Stimulated activated naive CD8-positive, alpha-beta T cell treated with anti-CD3 and anti-CD28 coated beads, Interleukin-15, Interleukin-2, amounts not matched to agents 100 U/mL and 50 U/mL, for 24 hours (primary cell): ENCODE results near the gene NHP2.

Source experiments
- ATAC-seq: fragments of 150-1000 bp; cut with Tn5 transposase; one replicate; pipeline ENCODE4 v1.10.0; 2021
- DNase-seq: peaks from one replicate; pipeline ENCODE4 v3.0.0; 2021

NHP2 gene

DNA sequence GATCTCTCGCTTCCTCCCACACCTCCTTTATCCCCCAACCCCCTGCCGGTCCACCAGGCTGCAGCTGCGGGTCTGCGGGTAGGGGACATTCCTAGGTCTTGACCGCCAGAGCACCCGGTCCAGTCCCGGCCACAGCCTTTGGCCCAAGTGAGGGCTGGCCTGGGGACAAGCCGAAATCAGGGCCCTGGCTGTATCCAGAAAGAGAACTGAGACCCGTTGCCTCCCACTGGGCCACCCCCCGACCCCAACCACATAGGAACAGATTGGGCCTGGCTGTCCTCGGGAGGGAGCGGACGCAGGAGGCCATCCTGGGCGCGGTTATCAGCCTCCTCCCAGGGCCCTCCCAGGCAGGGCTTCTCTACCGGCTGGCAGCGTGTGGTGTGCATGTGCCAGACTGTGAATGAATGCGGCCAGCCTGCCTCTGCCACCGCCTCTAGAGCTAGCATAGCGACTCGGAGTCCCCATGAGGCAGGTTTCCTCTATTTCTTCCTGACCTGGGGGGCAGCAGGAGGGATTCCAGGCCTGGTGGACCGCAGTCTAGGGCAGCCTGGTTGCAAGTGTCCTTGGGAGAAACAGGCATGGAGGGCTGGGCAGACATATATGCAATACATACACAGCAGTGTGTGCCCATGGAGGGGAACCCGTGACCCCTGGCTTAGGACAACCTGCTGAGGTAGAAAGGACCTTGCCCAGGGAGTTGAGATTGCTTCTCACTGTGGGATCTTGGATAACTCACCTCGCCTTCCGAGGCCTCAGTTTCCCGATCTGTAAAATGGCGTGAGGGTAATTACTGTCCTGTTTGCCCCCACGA is 39.2 kb downstream of the NHP2 start:
- peak; percentile 55 for DNase-seq

DNA sequence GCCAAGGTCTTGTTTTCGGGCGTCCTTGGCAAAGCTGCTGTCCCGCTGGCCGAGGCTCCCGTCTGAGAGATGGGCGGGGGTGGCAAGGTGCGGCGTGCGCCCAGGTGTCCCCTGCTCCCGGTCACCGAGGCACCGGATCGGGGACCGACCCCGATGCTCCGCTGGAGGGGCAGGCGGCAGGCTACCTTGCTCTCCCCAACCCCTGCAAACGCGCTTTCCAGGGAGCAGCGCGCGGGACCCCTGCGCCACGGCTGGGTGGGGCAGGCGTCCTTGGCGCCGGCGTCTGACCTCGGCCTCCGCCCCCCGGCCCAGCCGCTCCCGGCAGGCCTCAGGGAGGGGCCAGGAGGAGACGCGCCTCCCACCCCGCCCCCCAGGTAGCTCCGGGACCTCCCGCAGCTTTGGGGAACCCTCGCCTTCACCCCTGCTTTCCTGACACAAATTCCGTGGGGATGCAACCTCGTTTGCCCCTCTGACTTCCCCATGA is 39.8 kb downstream of the NHP2 start:
- peak; percentile 57 for DNase-seq
- ATAC-seq: peak; percentile 16

More for the DNA sequence above, 39.2 kb downstream of the NHP2 start:
- peak; percentile 33 for ATAC-seq

DNA sequence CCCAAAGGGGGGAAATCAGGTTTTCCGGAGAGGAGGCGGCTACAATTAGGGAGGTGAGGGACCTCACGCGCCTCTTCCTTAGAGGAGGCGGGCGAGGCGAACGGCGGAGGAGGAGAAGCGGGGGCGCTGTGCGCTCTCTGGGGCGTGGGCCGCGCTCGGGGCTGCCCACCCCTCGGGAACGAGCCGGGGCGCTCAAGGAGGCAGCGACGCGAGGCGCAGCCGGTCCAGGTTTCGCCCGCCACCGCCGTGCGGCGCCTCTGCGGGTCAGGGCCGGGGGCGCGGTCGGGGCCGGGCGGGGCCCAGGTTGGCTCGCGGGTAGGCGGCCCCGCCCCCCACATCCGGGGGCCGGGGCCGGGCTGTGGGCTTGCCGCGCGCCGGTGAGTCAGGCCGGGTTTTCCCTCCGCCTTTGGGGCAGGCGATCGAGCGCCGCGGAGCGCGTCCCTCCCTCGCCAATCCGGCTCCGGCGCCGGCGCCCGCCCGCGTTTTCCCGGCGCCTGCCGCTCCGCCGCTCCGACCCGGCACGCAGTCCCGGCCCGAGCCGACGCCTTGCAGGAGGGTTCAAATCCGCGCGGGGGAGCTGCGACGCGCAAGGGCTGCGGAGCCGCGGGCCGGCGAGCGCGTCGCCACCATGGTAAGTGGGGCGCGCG is 40.4 kb downstream of the NHP2 start, which contains the start of gene N4BP3:
N4BP3 (plus strand) TSS at position 392 of the 647 bp plus-strand sequence. CDS start 6,052 bp downstream, outside the sequence.
- peak; percentile 70 for ATAC-seq
- DNase-seq: peak; percentile 90

DNA sequence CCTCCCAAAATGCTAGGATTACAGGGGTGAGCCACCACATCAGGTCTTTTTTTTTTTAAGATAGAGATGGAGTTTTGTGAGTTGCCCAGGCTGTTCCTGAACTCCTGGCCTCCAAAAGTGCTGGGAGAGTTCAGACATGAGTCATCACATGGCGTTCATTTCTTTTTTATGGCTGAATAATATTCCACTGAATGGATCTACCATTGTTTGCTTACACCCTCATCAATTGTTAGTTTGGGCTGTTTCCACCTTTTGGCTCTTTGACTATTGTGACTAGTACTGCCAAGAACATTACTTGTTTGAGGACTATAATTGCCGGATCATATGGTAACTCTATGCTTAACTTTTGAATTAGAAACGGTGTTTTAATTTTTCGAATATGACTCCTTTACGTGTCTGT is 41.1 kb downstream of the NHP2 start:
- DNase-seq: no peak

DNA sequence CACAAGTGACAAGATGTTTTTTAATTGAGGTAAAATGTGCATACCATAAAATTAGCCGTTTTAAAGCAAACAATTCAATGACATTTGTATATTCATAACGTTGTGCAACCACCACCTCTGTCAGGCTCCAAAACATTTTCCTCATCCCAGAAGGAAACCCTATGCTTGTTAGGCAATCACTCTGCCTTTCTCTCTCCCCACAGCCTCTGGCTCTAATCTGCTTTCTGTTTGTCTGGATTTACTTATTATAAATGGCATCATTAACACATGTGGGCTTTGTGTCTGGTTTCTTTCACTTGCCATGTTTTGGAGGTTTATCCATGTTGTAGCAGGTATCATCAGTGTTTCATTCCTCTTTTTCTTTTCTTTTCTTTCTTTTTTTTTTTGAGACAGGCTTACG is 41.8 kb downstream of the NHP2 start:
- no peak for DNase-seq

More for the DNA sequence above, 41.1 kb downstream of the NHP2 start:
- no peak for ATAC-seq

DNA sequence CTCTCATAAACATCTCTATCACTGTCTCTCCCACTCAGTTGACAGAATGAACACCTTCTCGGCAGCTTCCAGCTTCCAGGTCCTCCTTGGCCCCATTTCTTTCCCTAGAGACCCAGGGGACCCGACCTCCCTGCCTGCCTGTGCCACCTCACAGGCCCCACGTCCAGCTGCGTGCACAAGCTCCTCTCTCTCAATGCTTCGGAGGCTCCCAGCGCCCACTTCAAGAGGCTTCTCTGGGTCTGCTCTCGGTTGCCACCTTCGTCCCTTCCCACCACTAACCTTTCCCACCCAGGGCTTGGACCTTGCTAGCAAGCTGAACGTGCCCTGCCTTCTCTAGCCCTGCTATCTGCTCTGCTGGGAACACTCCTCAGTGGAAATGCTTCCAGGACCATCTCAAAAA is 43.2 kb downstream of the NHP2 start:
- DNase-seq (no peak), ATAC-seq (no peak)

More for the DNA sequence above, 41.8 kb downstream of the NHP2 start:
- ATAC-seq: no peak

DNA sequence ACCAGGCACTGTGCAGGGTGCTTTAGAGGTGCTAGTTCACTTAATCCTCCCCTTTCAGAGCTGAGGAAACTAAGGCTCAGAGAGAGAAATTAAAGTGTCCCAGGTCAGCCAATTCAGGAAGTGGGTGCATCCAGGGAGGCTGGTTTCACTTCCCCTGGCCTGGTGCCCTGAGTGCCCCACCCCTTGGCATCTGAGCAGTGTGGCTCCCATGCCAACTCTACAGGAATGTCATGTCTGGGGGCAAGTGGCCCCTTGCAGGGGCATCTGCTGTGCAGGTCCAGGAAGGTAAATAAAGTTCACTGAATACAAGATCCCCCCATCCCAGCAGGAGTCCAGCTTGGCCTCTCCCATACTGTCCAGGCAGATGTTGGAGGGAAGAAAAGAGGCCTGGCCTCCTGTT is 44.7 kb downstream of the NHP2 start:
- no peak for DNase-seq
- ATAC-seq: no peak

DNA sequence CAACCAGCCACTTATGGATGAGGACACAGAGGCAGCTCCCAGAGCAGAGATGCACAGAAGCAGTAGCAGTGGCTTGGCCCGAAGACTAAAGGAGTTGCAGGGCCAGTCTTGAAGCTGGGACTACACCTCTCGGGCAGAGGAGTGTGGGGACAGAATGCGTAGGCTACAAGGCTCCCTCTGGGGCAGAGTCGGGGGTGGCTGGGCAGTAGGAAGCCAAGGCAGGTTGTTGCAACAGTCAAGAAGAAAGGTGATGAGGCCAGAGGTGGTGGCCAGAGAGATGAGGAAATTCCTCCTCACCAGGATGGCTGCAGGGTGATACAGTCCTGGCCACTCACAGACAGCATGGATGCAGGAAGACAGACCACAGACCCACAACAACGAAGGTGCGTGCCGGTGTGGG is 45.2 kb downstream of the NHP2 start:
- ATAC-seq: no peak
- DNase-seq: no peak

DNA sequence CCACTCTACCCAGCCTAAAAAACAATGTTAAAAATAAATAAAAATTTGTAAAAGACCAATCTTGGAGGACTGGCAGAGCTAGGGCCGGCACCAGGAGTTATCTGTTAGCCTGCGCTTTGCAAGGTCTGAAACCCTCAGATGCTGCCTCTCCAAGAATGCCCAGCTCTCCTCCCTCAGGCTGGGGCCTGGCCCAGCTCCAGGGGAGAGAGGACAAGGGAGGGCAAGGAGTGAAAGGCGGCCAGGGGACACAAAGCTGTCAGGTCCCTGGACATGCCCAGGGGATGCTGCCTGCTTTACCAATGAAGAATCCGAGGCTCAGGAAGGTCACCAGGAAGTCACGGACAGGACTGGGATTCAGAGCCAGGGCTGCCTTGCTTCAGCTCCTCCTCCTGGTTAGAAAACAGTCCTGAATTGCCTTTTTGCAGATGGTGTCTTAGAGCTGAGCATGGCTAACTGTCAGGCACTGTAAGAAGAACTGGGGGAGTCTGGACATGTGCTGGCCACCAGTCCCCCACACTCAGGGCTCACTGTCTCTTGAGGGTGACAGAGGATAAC is 45.9 kb downstream of the NHP2 start:
- no peak for ATAC-seq
- no peak for DNase-seq

DNA sequence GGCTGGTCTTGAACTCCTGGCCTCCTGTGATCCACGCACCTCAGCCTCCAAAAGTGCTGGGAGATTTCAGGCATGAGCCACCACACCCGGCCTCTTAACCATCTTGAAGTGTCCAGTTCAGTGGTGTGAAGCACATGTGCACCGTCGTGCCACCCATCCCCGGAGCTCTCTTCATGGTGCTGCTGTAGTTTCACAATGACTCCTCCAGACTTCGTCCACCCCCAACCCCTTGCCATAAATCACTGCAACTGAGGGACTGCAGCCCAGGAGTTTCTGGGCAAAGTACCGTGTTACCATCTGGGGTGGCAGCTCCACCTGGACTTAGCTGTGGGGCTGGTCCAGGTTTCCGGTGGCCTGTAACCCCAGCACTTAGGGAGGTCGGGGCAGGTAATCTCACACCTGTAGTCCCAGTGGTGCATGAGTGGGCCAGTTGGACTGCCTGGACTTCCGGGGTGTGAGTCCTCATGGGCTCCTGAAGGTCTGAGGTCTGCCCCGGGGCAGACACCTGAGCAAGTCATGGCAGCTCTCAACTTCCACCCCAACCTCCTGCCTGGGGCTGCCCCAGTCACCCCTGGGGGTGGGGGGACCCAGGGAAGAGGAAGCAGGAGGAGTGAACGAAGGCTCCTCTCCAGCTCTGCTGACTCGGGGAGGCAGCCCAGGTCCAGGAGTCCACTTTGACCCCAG is 47.0 kb downstream of the NHP2 start:
- ATAC-seq: no peak

DNA sequence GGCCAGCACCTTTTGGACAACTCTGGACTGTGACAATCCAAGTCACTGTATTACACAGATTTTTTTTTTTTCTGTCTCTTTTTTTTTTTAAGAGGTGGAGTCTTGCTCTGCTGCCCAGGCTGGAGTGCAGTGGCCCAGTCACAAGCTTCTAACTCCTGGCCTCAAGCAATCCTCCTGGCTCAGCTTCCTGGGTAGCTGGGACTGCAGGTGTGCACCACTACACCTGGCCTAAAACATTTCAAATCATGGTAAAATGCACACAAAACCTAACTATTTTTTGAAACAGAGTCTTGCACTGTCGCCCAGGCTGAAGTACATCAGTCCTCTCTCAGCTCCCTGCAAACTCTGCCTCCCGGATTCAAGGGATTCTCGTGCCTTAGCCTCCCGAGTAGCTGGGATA is 47.6 kb downstream of the NHP2 start:
- DNase-seq (no peak), ATAC-seq (no peak)

More for the DNA sequence above, 47.0 kb downstream of the NHP2 start:
- DNase-seq: no peak

DNA sequence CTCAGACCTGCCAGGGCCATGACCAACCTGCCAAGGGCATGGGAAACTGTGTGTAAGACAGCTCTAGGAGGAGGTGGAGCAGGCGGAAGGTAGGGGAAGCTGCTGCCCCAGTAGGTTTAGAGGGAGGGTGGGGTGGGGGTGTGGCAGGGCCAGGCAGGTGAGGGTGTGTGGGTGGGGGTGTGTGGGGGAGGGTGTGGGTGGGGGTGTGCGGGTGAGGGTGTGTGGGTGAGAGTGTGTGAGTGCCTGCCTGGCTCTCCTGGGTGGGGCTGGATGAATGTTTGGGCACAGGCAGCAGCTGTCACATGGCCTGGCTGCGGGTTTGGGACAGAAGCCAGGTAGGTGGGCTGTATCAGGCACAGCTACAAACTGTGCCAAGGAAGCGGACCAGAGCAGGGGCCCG is 49.2 kb downstream of the NHP2 start:
- DNase-seq (no peak), ATAC-seq (no peak)

DNA sequence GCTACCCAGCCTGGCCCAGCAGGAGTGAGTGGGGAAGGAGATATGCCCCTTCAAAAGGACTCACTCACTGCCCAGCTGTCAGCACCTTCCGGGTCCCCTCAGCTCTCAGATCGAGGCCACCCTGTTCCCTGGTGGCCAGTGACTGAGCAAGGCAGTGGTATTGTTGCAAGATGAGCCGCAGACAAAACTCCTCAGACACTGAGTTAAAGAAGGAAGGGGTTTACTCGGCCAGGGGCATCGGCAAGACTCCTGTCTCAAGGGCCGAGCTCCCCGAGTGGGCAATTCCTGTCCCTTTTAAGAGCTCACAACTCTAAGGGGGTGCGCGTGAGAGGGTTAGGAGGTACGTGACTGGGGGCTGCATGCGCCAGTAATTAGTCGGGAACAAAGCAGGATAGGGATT is 50.1 kb downstream of the NHP2 start:
- ATAC-seq (no peak), DNase-seq (no peak)
